GM04503 (cell line): ENCODE data around the gene CLPTM1.
A peak's percentile ranks its signal among the peaks of the same experiment; 100 is the strongest.

Experiments
- DNase-seq: peaks from one replicate; pipeline ENCODE4 v3.0.0-alpha.2; 2012; ENCODE audit warnings: low read depth

CLPTM1 gene

GRCh38 chr19:45016388-45017314 lies 61.5 kb downstream of the CLPTM1 start:
- peak; percentile 50 for DNase-seq

DNA sequence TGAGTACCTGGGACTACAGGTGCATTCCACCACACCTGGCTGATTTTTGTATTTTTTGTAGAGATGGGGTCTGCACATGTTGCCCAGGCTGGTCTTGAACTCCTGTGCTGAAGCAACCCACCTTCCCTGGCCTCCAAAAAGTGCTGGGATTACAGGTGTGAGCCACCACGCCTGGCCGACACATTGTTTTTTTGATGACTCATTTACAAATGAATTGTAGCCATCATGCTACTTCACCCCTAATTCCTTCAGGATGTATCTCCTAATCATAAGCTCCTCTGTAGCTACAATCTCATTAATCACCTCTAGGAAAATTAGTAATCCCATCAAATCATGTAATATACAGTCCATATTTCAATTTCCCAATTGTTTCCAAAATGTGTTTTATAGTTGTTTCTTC lies 64.0 kb downstream of the CLPTM1 start:
- DNase-seq = no peak

GRCh38 chr19:45020071-45020470 lies 64.9 kb downstream of the CLPTM1 start:
- DNase-seq = no peak

DNA sequence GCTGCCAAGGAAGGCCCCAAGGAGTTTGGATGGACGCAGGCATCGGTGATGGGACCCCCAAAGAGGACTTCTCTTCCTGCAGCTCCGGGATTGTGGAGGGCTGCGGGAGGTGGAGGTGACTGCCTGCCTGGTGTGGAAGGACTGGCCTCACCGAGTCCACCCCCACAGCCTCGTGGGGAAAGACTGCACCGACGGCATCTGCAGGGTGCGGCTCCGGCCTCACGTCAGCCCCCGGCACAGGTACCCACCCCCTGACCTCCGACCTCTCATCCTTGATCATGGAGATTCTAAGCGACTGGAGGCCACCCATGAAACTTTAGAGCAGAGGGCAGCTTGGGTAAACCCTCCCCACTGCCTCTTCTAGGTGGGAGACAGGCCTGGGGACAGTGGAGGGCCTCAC lies 66.8 kb downstream of the CLPTM1 start:
- DNase-seq = no peak

- DNase-seq = no peak
Measured at GRCh38 chr19:45023048-45023447, 67.9 kb downstream of the CLPTM1 start.

DNA sequence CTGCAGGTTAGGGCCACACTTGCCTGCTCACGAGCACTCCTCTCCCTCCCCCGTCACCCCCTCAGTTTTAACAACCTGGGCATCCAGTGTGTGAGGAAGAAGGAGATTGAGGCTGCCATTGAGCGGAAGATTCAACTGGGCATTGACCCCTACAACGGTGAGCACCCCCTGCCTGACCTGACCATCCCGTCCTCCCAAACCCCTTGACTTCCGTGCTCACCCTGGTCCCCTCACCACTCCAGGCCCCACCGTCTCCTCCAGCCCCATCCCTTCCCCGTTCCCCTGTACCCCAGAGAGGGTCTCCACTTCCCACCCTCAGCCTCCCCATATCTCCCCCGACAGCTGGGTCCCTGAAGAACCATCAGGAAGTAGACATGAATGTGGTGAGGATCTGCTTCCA lies 70.1 kb downstream of the CLPTM1 start:
- DNase-seq = no peak

DNA sequence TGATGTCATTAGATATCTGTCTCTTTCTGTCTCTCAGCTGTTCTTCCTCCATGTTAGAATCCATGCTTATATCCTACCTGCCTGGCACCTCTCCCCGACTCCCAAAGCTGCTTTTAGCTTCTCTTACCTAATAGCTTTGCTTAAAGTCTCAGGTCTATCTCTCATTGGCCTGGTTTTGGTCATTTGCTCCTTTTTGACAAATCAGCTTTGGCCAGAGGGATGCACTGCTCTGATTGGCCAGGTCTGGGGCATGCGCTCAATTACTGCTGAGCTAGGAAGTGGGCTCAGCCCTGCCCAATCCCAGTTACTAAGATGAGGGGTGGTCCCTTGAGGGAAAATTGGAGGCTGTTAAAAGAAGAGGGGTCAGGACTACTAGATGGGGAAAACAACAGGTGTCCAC lies 72.2 kb downstream of the CLPTM1 start:
- DNase-seq = no peak

GRCh38 chr19:45030825-45031224 lies 75.6 kb downstream of the CLPTM1 start:
- DNase-seq = no peak

- DNase-seq = no peak
Measured at GRCh38 chr19:45032421-45032820, 77.2 kb downstream of the CLPTM1 start.

DNA sequence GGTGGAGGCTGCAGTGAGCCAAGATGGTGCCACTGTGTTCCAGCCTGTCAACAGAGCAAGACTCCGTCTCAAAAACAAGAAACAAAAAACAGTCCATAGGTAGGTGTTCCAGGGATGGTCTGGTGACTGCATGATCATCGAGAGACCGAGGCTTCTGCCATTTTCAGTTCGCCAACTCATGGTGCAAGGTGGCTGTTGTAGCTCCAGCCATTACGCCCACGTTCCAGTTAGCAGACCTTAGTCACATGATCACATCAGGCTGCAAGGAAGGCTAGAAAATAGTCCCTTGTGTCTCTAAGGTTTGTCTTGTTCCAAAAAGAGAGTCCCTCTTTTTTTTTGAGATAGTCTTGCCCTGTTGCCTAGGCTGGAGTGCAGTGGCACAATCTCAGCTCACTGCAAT lies 80.6 kb downstream of the CLPTM1 start:
- DNase-seq = no peak

DNA sequence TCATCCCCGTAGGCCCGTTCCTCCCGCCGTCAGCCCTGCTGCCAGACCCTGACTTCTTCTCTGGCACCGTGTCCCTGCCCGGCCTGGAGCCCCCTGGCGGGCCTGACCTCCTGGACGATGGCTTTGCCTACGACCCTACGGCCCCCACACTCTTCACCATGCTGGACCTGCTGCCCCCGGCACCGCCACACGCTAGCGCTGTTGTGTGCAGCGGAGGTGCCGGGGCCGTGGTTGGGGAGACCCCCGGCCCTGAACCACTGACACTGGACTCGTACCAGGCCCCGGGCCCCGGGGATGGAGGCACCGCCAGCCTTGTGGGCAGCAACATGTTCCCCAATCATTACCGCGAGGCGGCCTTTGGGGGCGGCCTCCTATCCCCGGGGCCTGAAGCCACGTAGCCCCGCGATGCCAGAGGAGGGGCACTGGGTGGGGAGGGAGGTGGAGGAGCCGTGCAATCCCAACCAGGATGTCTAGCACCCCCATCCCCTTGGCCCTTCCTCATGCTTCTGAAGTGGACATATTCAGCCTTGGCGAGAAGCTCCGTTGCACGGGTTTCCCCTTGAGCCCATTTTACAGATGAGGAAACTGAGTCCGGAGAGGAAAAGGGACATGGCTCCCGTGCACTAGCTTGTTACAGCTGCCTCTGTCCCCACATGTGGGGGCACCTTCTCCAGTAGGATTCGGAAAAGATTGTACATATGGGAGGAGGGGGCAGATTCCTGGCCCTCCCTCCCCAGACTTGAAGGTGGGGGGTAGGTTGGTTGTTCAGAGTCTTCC lies 82.4 kb downstream of the CLPTM1 start:
- no peak for DNase-seq

DNA sequence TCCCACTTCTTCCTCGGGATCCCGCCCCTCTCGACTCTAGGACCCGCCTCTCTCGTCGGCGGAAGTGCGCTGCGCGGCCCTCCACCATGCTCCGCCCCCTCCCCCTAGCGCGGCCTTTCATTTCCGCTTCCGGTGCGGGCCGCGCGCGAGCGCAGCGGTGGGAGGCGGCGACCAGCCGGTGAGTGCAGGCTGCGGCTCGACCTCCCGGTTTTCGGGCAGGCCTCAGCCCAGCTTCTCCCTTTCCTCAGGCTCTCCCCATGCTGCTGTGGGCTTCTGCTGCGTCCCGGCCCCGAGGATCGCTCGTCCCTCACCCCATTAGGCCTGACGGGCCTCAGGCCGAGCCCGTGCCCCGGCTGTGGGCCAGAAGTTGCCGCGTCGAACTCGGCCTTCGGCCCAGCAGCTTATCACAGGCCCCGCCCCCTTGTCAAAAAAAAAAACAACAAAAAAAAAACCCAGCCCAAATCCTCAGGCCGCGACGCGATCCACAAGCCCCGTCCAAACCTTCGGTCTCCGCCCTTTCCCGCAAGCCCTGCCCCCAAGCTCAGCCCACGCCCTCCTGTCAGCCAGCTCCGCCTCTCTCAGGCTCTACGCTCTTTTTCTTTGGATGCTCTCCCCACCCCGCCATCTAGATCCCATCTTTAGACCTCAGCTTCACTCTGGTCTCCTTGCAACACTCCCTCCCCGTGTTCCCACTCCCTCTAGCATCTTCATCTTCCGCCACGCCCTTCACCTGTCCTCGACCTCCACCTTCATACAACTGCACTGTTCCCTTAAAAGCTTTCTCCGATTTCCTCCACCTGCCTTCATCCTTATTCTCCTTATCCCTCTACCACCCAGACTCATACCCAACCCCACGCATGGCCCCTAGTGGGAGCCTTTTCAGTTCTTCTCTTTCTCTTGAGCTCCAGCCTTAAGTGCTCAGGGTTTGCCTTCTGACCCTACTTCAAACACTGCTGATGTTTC lies 84.0 kb downstream of the CLPTM1 start, which contains the start of gene CLASRP:
CLASRP (plus strand) TSS at position 115 of the 963 bp plus-strand sequence. CDS start 1,168 bp downstream, outside the sequence.
- peak; percentile 47 for DNase-seq

DNA sequence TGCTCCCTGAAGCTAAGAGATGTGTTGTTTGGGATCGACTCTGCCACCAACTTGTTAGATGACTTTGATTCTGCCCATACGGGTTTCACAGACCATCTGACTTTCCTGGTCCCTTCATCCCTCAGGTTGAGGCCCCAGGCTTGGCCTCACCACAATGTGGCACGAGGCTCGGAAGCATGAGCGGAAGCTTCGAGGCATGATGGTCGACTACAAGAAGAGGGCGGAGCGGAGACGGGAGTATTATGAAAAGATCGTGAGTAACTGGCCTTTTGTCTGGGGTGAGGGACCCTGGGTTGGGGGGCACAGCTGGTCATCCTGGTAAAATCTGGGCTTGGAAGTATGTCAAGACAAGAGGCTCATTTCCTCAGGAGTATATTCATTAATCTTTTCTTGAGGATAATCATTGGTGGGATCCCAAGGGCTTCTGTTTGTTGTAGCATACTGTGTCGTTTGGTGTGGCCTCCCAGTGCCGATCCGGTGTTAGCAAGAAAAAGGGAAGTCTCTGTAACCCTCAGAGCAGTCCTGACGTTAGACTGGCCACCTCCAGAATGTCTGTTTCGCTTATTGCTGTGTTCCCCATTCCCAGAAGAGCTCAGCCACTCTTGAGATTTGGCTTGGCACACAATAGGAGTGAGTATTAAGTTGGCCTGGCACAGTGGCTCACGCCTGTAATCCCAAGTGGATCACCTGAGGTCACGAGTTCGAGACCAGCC lies 85.0 kb downstream of the CLPTM1 start:
- DNase-seq = no peak

DNA sequence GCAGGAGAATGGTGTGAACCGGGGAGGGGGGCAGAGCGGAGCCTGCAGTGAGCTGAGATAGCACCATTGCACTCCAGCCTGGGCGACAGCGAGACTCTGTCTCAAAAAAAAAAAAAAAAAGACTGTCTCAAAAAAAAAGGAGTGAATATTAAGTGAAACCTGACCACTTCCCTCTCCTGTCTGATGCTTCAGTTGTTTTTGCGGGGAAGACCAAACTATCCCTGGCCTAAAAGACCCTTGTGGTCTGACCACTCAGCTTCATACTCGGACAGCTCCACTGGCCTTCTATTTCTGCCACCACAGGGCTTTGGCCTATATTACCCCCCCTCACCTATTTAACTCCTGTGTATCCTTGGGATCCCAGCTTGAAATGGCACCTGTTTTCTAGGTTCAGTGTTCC lies 85.9 kb downstream of the CLPTM1 start:
- DNase-seq = no peak
